ENCODE results near the gene RAD50.

GRCh38 chr5:132639706-132640130 lies 82.9 kb downstream of the RAD50 start:
- TF ChIP-seq CTCF (IDR thresholded peaks at IDR 0.05): no peak
- no peak for TF ChIP-seq POLR2A (IDR thresholded peaks at IDR 0.05)
